Ectodermal cell (in vitro differentiated cells): ENCODE results near the gene ACTR6.
"Not testable (repeated sequence)": the region's sequence is repeated elsewhere in the genome, so short reads cannot be mapped to it uniquely, and the experiment has no call there.

Experiments used
- H3K27ac ChIP-seq: 2 replicates; pipeline ENCODE4 v1.7.0; 2013; ENCODE audit warnings: mild to moderate bottlenecking, low read depth, low read length; ENCODE audit not compliant: insufficient read depth, poor library complexity, severe bottlenecking
- H3K27me3 ChIP-seq: 2 replicates; pipeline ENCODE4 v1.7.0; 2013; ENCODE audit warnings: mild to moderate bottlenecking, low read length; ENCODE audit not compliant: insufficient read depth, control insufficient read depth, poor library complexity, severe bottlenecking
- H3K36me3 ChIP-seq: one replicate; pipeline ENCODE4 v1.7.0; 2013; ENCODE audit warnings: low read length; ENCODE audit not compliant: control insufficient read depth, insufficient read depth
- H3K4me1 ChIP-seq: one replicate; pipeline ENCODE4 v1.7.0; 2013; ENCODE audit warnings: low read length; ENCODE audit not compliant: control insufficient read depth, insufficient read depth
- H3K4me3 ChIP-seq: 2 replicates; pipeline ENCODE4 v1.7.0; 2013; ENCODE audit warnings: low read depth, low read length, control low read depth; ENCODE audit not compliant: insufficient read depth
- H3K9me3 ChIP-seq: 2 replicates; pipeline ENCODE4 v1.7.0; 2013; ENCODE audit warnings: mild to moderate bottlenecking, low read length, moderate library complexity; ENCODE audit not compliant: control insufficient read depth
- WGBS, 2 experiments: methylation state at CpG; one replicate each; pipeline ENCODE4 v1.1.7; 2013; ENCODE audit warnings: missing lambda C conversion rate in 2 of 2; 5-methylcytosine and 5-hydroxymethylcytosine counted together

The ACTR6 gene

GRCh38 chr12:100164153-100164704 lies 36.4 kb upstream of the ACTR6 start:
- 57 to 67% methylated on average over 5 to 7 of the region's 7 CpGs for WGBS, 2 experiments
- Histone ChIP-seq H3K4me1 (peaks cover 5% of the 10 kb centered on the region), H3K9me3 (no peaks in the 10 kb centered on the region), H3K27ac (no peak overlapping the region), H3K4me3 (no peak overlapping the region), H3K27me3 (no peaks in the 10 kb centered on the region), H3K36me3 (no peaks in the 10 kb centered on the region)

DNA sequence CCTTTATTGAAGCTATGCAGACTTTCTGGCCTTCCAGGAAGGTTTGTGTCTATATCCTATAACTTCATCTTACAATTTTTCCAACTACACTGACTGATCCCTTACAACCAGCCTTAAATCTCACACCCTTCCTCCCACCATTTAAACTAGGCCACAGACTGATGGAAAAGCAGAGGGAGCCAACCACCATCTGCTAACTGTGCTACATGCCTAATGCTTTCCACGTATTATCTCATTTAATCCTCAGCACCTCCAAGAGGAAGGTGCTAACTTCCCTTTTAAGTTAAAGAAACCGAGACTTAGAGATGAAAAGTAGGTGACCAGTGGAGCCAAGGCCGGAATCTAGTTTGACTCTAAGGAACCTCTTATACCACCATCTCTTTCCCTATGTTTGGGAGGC lies 35.3 kb upstream of the ACTR6 start:
- WGBS, 2 experiments = 94 to 96% methylated on average over 3 of the region's 3 CpGs
- peaks cover 5% of the 10 kb centered on the region for H3K4me1 ChIP-seq
- H3K36me3 ChIP-seq = no peaks in the 10 kb centered on the region
- H3K27ac ChIP-seq = no peak overlapping the region
- H3K9me3 ChIP-seq = no peaks in the 10 kb centered on the region
- H3K27me3 ChIP-seq = no peaks in the 10 kb centered on the region
- no peak overlapping the region for H3K4me3 ChIP-seq

GRCh38 chr12:100166232-100166631 lies 34.4 kb upstream of the ACTR6 start:
- Histone ChIP-seq H3K36me3 (no peaks in the 10 kb centered on the region), H3K27ac (no peak overlapping the region), H3K4me1 (peaks cover 5% of the 10 kb centered on the region), H3K9me3 (no peaks in the 10 kb centered on the region), H3K27me3 (no peaks in the 10 kb centered on the region), H3K4me3 (no peak overlapping the region)
- WGBS, 2 experiments = 93 to 97% methylated on average over 10 of the region's 10 CpGs

GRCh38 chr12:100168562-100168961 lies 32.1 kb upstream of the ACTR6 start:
- Histone ChIP-seq H3K4me3 (no peak overlapping the region), H3K9me3 (no peaks in the 10 kb centered on the region), H3K27me3 (no peaks in the 10 kb centered on the region), H3K4me1 (peaks cover 5% of the 10 kb centered on the region), H3K36me3 (no peaks in the 10 kb centered on the region), H3K27ac (no peak overlapping the region)
- WGBS, 2 experiments = 96% methylated on average over 4 of the region's 4 CpGs

GRCh38 chr12:100169345-100169744 lies 31.3 kb upstream of the ACTR6 start:
- H3K27me3 ChIP-seq = no peaks in the 10 kb centered on the region
- H3K9me3 ChIP-seq = no peaks in the 10 kb centered on the region
- H3K36me3 ChIP-seq = no peaks in the 10 kb centered on the region
- no peak overlapping the region for H3K27ac ChIP-seq
- whole genome bisulfite sequencing, 2 experiments = 90 to 95% methylated on average over 9 of the region's 9 CpGs
- H3K4me1 ChIP-seq = peaks cover under 1% of the 10 kb centered on the region
- H3K4me3 ChIP-seq = no peak overlapping the region

GRCh38 chr12:100170313-100170858 lies 30.2 kb upstream of the ACTR6 start:
- Histone ChIP-seq H3K4me3 (no peak overlapping the region), H3K9me3 (no peaks in the 10 kb centered on the region), H3K4me1 (no peaks in the 10 kb centered on the region), H3K36me3 (no peaks in the 10 kb centered on the region), H3K27me3 (no peaks in the 10 kb centered on the region), H3K27ac (no peak overlapping the region)
- WGBS, 2 experiments = 88 to 91% methylated on average over 7 of the region's 7 CpGs

- Histone ChIP-seq H3K27me3 (no peaks in the 10 kb centered on the region), H3K4me3 (no peak overlapping the region), H3K4me1 (no peaks in the 10 kb centered on the region), H3K36me3 (no peaks in the 10 kb centered on the region), H3K9me3 (no peaks in the 10 kb centered on the region), H3K27ac (no peak overlapping the region)
Observed at GRCh38 chr12:100171248-100171647, 29.4 kb upstream of the ACTR6 start.

GRCh38 chr12:100173111-100173510 lies 27.5 kb upstream of the ACTR6 start:
- WGBS, 2 experiments = 91 to 92% methylated on average over 5 to 6 of the region's 6 CpGs
- Histone ChIP-seq H3K27me3 (no peaks in the 10 kb centered on the region), H3K4me1 (no peaks in the 10 kb centered on the region), H3K4me3 (no peak overlapping the region), H3K9me3 (no peaks in the 10 kb centered on the region), H3K27ac (no peak overlapping the region), H3K36me3 (no peaks in the 10 kb centered on the region)

- Histone ChIP-seq H3K27me3 (no peaks in the 10 kb centered on the region), H3K27ac (no peak overlapping the region), H3K36me3 (no peaks in the 10 kb centered on the region), H3K4me1 (no peaks in the 10 kb centered on the region), H3K9me3 (no peaks in the 10 kb centered on the region), H3K4me3 (no peak overlapping the region)
Observed at GRCh38 chr12:100174495-100174894, 26.1 kb upstream of the ACTR6 start.

DNA sequence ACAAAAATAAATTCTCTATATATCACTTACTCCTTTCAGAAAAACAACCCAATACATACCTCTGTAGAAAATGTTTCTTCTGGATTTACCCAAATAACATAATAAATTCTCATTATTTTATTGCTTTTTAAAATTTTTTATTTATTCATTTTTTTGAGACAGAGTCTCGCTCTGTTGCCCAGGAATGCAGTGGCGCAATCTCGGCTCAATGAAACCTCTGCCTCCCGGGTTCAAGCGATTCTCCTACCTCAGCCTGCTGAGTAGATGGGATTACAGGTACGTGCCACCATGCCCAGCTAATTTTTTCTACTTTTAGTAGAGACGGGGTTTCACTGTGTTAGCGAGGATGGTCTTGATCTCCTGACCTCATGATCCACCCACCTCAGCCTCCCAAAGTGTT lies 24.1 kb upstream of the ACTR6 start:
- H3K27me3 ChIP-seq, H3K4me3 ChIP-seq, H3K27ac ChIP-seq, H3K4me1 ChIP-seq, H3K36me3 ChIP-seq, H3K9me3 ChIP-seq: not testable (repeated sequence)
- WGBS, 2 experiments = 86 to 90% methylated on average over 8 of the region's 8 CpGs

- peaks cover 5% of the 10 kb centered on the region for H3K4me1 ChIP-seq
- no peaks in the 10 kb centered on the region for H3K9me3 ChIP-seq
- WGBS, 2 experiments = 96 to 100% methylated on average over 2 of the region's 2 CpGs
- no peak overlapping the region for H3K27ac ChIP-seq
- H3K4me3 ChIP-seq = no peak overlapping the region
- H3K27me3 ChIP-seq = no peaks in the 10 kb centered on the region
- no peaks in the 10 kb centered on the region for H3K36me3 ChIP-seq
Observed at GRCh38 chr12:100179252-100179651, 21.4 kb upstream of the ACTR6 start.
